ENCODE data around the gene BCL3.

DNA sequence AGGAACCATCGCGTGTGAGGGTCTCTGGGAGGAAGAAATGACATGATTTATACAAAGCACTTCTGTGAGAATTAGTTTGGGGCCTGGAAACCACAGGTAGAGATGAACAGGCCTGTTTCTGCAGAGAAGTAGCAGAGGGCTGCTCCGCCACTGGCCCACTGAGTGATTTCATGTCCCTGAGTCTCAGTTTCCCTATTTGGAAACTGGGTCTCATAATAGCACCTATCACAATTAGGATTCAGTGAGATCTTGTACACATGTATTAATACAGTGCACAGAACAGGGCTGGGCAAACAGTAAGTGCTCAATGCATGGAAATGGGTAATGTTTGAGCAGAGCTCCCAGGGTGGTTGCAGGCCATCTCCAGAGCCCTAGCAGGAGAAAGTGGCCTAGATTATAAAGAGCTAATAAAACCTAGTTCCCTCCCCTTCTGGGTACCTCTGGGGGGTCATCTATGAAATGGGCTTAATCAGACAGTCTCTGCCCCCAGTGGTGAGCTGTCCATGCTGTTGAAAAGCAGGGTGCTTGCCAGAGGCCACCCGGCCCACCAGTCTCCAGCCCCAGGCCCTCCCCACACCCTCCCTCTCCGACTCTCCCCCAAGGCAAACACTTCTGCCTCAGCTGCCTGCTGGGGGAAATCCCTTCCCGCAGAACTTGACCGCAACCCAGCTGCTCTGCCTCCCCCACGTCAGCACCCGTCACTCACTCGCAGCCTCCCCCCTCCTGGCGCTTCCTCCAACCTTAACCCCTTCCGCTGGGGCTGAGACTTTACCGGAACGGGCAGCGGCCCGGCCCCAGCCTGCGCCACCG, 4.5 kb downstream of the BCL3 start:
- TF ChIP-seq, protein P1, sequence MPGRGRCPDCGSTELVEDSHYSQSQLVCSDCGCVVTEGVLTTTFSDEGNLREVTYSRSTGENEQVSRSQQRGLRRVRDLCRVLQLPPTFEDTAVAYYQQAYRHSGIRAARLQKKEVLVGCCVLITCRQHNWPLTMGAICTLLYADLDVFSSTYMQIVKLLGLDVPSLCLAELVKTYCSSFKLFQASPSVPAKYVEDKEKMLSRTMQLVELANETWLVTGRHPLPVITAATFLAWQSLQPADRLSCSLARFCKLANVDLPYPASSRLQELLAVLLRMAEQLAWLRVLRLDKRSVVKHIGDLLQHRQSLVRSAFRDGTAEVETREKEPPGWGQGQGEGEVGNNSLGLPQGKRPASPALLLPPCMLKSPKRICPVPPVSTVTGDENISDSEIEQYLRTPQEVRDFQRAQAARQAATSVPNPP (CRISPR knock-in tag; IDR thresholded peaks at IDR 0.05) = no peak
- no peak for TF ChIP-seq ZNF510 (CRISPR knock-in tag; IDR thresholded peaks at IDR 0.05; ENCODE audit: low read depth)
